ENCODE results near the gene SYT15. TPM values are rescaled to one million over a fixed set of nuclear protein-coding genes. Genes with fewer than 3 reads are reported as not detected.
"Not testable (repeated sequence)": the region's sequence is repeated elsewhere in the genome, so short reads cannot be mapped to it uniquely, and the experiment has no call there.

The SYT15 gene
- total RNA-seq (ENCODE audit: low replicate concordance), result under 0.01 and 0.41 TPM in 2 replicates

DNA sequence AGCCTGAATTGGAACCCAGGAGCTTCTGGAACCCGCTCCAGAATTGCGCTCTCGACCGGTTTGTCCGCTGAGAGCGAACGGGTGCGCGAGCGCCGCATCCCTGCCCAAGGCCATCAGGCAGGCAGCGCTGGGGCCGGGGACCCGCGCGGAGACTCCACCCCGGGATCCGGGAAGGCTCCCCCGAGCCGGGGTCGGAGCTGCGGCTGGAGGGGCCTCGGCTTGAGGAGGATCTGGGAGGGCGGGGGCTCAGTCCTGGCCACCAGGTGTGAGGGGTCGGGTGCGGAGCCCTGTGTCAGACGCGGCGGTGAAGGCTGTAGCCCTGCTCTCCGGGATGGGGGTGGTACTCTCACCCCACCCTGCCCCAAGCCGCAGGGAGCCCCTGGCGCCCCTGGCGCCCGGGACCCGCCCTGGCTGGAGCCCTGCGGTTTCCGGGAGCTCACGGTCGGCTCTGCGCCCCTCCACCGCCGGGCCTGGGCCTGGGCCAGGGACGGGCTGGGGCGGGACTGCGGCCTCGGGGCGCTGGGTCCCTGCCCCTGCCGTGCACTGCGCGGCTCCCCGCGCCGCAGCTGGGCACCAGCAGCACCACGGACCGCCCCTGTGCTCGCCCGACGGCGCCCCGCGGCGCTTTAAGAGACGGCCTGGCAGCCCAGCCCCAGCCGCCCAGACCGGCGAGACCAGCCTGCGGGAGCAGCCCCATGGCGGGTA lies at the start of gene SYT15:
Gene SYT15 (plus strand): TSS at position 655 of the 705 bp plus-strand sequence. CDS start 41 bp downstream, at position 696.
- H3K4me3 ChIP-seq (ENCODE audit: low read depth, low read length); DNase-seq (ENCODE audit: low read depth): not testable (repeated sequence)

DNA sequence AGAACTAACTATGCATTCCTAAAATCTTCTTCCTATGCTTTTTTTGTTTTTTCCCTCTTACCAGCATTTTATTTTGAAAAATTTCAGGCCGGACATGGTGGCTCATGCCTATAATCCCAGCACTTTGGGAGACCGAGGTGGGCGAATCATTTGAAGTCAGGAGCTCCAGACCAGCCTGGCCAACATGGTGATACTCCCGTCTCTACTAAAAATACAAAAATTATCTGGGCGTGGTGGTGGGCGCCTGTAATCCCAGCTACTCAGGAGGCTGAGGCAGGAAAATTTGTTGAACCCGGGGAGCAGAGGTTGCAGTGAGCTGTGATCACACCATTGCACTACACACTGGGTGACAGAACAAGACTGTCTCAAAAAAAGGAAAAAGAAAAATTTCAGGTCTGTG lies 49.2 kb upstream of the SYT15 start:
- not testable (repeated sequence) for H3K4me3 ChIP-seq (ENCODE audit: low read depth, low read length); DNase-seq (ENCODE audit: low read depth)

DNA sequence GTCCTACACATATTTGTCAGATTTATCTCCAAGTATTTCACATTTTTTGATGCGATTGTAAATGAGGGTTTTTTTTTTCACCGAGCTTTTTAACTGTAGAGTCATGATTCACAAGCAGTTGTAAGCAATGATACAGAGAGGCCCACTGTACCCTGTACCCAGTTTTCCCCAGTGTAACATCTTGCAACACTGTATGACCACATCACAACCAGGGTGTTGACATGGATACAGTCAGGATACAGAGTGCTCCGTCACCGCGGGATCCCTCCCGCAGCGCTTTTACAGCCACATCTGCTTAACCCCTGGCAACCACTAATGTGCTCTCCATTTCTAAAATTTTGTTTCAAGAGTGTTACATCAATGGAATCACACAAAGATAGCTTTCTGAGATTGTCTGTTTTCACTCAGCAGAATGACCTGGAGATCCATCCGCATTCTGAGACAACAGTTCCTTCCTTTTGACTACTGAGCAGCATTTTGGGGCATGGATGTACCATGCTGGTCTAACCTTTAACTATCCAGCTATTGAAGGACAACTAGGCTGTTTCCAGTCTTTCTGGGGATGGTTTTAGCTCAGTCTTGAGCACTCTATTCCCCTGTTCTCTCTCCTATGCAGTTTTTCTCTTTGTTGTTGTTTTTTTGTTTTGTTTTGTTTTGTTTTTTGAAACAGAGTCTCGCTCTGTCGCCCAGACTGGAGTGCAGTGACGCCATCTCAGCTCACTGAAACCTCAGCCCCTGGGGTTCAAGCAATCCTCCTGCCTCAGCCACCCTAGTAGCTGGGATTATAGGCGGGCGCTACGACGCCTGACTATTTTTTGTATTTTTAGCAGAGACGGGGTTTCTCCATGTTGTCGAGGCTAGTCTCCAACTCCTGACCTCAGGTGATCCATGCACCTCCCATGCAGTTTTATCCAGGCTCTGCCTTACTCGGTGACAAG lies 48.4 kb upstream of the SYT15 start:
- DNase-seq (ENCODE audit: low read depth), result peak; percentile 73
- TF ChIP-seq, protein P1, sequence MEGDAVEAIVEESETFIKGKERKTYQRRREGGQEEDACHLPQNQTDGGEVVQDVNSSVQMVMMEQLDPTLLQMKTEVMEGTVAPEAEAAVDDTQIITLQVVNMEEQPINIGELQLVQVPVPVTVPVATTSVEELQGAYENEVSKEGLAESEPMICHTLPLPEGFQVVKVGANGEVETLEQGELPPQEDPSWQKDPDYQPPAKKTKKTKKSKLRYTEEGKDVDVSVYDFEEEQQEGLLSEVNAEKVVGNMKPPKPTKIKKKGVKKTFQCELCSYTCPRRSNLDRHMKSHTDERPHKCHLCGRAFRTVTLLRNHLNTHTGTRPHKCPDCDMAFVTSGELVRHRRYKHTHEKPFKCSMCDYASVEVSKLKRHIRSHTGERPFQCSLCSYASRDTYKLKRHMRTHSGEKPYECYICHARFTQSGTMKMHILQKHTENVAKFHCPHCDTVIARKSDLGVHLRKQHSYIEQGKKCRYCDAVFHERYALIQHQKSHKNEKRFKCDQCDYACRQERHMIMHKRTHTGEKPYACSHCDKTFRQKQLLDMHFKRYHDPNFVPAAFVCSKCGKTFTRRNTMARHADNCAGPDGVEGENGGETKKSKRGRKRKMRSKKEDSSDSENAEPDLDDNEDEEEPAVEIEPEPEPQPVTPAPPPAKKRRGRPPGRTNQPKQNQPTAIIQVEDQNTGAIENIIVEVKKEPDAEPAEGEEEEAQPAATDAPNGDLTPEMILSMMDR (IDR thresholded peaks at IDR 0.05; ENCODE audit: insufficient read depth, low read length), result no peak
- H3K4me3 ChIP-seq (ENCODE audit: low read depth, low read length), result no peak overlapping the region

DNA sequence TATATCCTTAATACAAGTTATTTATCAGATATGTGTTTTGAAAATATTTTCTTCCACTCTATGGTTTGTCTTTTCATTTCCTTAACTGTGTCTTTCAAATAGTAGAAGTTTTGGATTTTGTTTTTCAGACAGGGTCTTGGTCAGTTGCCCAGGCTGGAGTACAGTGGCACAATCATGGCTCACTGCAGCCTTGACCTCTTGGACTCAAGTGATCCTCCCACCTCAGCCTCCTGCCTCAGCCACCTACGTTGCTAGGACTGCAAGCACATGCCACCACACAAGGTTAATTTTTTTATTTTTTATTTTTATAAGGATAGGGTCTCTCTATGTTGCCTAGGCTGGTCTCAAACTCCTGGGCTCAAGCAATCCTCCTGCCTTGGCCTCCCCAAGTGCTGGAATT lies 46.7 kb upstream of the SYT15 start:
- not testable (repeated sequence) for DNase-seq (ENCODE audit: low read depth); H3K4me3 ChIP-seq (ENCODE audit: low read depth, low read length)

DNA sequence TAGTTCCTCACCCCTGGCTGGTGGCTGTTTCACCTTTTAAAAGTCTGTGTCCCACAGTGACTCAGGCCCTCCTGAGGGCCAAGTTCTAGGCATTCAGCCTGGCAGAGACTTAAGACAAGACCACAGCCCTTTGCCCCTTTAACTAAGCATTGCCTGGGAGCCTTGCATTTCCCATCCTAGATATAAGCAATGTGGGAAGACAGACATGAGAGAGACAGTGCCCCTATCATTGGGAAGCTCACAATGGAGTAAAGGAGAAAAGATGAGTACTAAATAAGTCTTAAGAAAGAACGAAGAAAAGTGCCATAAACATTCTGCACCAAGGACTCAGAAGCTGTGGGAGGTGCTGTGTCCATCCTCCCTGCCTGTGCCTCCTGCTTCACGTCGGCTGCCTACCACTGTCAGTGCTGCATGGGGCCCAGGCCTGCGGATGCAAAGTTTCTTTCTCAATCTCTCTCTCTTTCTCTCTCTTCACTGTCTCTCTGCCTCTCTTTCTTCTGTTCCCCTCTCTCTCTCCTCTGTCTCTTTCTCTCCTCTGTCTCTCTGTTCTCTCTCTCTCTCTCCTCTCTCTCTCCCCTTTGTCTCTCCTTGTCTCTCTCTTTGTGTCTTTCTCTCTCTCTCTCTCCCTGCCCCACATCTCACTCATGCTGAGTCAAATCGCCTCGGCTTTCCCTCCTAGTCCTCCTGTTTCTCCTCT lies 44.0 kb upstream of the SYT15 start:
- TF ChIP-seq, protein P1 (IDR thresholded peaks at IDR 0.05; ENCODE audit: insufficient read depth, low read length), result no peak
- DNase-seq (ENCODE audit: low read depth), result no peak
- no peak overlapping the region for H3K4me3 ChIP-seq (ENCODE audit: low read depth, low read length)

DNA sequence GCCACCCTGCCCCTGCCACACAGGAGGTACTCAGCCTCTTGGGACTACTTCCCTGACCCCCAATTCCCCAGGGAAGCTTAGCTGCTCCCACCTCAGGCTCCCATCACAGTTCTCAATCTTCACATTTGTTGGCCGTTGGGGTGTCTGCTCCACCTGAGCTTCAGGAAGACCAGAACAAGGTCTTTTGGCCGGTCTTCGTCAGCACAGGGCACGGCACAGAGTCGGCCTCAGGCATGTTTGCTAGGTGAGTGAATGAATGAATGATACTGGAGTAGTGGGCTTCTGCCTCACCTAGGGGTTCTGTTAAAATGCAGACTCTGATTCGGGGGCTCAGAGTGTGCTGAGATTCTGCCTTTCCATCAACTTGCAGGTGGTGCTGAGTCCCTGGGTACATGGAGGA lies 42.8 kb upstream of the SYT15 start:
- H3K4me3 ChIP-seq (ENCODE audit: low read depth, low read length), result no peak overlapping the region
- DNase-seq (ENCODE audit: low read depth), result no peak
- TF ChIP-seq, protein P1 (IDR thresholded peaks at IDR 0.05; ENCODE audit: insufficient read depth, low read length), result no peak

DNA sequence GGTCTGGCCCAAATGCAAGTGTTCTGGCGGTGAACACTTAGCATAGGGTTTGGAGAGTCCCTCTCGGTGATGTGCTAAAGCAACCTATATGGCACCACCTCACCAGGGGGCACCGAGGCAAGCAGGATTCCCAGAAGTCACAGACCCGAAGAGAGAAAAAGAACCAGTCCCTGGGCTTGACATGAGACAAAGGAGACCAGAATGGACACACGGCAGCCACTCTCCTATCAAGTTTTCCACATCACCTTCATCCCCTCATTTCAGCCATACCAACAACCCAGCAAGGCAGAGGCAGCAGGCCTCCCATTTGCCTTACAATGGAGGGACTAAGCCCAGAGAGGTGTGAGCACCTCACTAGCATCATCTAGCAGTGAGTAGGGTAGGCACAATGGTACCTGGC lies 42.1 kb upstream of the SYT15 start:
- DNase-seq (ENCODE audit: low read depth), result no peak
- TF ChIP-seq, protein P1 (IDR thresholded peaks at IDR 0.05; ENCODE audit: insufficient read depth, low read length), result no peak
- no peak overlapping the region for H3K4me3 ChIP-seq (ENCODE audit: low read depth, low read length)

DNA sequence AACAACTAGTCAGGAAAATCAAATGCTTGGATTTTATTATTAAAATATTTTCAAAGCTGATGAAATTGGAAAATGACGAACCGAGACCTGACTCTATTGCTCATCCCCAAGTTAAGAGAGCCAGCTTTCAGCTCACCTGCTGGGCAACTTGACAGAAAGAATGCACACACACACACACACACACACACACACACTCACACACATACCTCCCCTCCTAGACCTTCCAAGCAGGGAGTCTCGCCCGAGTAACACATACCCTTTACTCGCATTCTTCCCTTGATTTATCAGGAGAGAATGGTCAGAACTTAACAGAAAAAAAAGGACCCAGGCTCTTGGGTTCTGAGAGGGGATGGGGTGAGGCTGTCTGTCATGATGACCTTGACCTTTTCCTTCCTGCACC lies 41.6 kb upstream of the SYT15 start:
- H3K4me3 ChIP-seq (ENCODE audit: low read depth, low read length), result no peak overlapping the region

More for the DNA sequence above, 41.6 kb upstream of the SYT15 start:
- DNase-seq (ENCODE audit: low read depth), result no peak
- TF ChIP-seq, protein P1 (IDR thresholded peaks at IDR 0.05; ENCODE audit: insufficient read depth, low read length), result no peak

Measured in fibroblast of the aortic adventitia (primary cell).